Measurements from ENCODE around the gene MFF. TPM values are rescaled to one million over a fixed set of nuclear protein-coding genes. Genes with fewer than 3 reads are reported as not detected.
A peak's percentile ranks its signal among the peaks of the same experiment; 100 is the strongest.
"Not testable (repeated sequence)": the region's sequence is repeated elsewhere in the genome, so short reads cannot be mapped to it uniquely, and the experiment has no call there.

Gene MFF
- polyA plus RNA-seq, 4 donors: 68.8 to 86.6 (median 80.9) TPM

DNA sequence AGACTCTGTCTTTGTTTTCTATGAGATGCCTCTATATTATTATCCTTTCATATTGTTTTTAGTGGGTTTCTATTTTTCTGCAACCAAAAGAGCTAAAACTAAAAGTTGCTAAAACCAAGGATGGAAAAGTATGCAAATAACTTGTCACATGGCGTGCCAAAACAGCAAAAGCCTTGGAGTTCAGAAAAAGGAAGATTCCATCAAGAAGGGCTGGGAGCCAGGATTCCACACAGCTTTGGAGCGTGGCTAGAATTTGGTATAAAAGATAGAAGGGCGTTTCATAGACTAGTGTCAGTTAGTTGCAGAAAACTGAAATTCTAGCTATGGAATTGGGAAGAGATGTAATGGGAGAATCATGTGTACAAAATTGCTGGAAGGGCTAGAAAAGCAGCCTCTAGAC, 58.6 kb downstream of the MFF start:
- no peak for FAIRE-seq
- WGBS, 3 donors: 64 to 79% (median 76%) methylated on average over 3 of the region's 3 CpGs
- Histone ChIP-seq H3K36me3 (ENCODE audit: control insufficient read depth in 3 of 3, insufficient read depth in 2 of 3, low read depth in 1 of 3, low read length in 3 of 3) (no peaks in the 10 kb centered on the region), H3K4me3 (ENCODE audit: low read depth in 1 of 3, low read length in 3 of 3) (peak overlapping the region in 1 of 3 donors; percentile 17), H3K9me3 (ENCODE audit: control insufficient read depth in 2 of 2, insufficient read depth in 1 of 2, low read depth in 1 of 2, low read length in 1 of 2) (no peaks in the 10 kb centered on the region), H3K27me3 (ENCODE audit: control insufficient read depth in 3 of 3, insufficient read depth in 3 of 3, low read length in 3 of 3) (no peaks in the 10 kb centered on the region), H3K27ac (ENCODE audit: low read depth in 1 of 3, low read length in 2 of 3) (peak overlapping the region in 1 of 3 donors; percentile 72), H3K4me1 (ENCODE audit: control insufficient read depth in 3 of 3, insufficient read depth in 2 of 3, low read depth in 1 of 3, low read length in 2 of 3) (peaks cover 3 to 23% (median 5%) of the 10 kb centered on the region in 3 donors)
- no peak for DNase-seq

DNA sequence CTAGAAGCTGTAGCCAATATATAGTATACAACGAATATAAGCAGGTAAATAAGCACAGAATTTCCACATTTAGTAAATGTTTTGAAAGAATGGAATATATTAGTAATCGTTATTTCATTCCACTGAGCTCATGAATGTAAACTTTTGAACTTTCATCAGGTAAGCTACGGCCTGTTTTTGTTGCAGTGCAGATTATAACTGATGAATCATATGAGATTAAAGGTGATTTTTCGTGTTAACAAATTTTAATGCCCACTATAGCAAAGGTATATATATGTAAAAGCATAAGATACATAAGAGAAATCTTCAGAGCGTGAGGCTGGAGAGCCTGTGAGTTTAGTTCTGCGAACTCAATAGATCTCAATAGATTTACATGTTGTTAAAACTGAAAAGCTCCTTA, 61.6 kb downstream of the MFF start:
- H3K4me3 ChIP-seq (ENCODE audit: low read depth in 1 of 3, low read length in 3 of 3): no peak overlapping the region
- H3K9me3 ChIP-seq (ENCODE audit: control insufficient read depth in 2 of 2, insufficient read depth in 1 of 2, low read depth in 1 of 2, low read length in 1 of 2): no peaks in the 10 kb centered on the region
- WGBS, 3 donors: 31 to 57% (median 45%) methylated on average over 6 of the region's 6 CpGs
- H3K36me3 ChIP-seq (ENCODE audit: control insufficient read depth in 3 of 3, insufficient read depth in 2 of 3, low read depth in 1 of 3, low read length in 3 of 3): no peaks in the 10 kb centered on the region
- H3K4me1 ChIP-seq (ENCODE audit: control insufficient read depth in 3 of 3, insufficient read depth in 2 of 3, low read depth in 1 of 3, low read length in 2 of 3): peaks cover 3 to 15% (median 3%) of the 10 kb centered on the region in 3 donors
- no peak overlapping the region for H3K27ac ChIP-seq (ENCODE audit: low read depth in 1 of 3, low read length in 2 of 3)
- peak in 1 of 2 donors; percentile 64 for DNase-seq
- H3K27me3 ChIP-seq (ENCODE audit: control insufficient read depth in 3 of 3, insufficient read depth in 3 of 3, low read length in 3 of 3): no peaks in the 10 kb centered on the region
- FAIRE-seq: peak; percentile 94

- 74 to 78% (median 75%) methylated on average over 4 to 7 of the region's 7 CpGs for WGBS, 3 donors
- peaks cover 3 to 15% (median 3%) of the 10 kb centered on the region in 3 donors for H3K4me1 ChIP-seq (ENCODE audit: control insufficient read depth in 3 of 3, insufficient read depth in 2 of 3, low read depth in 1 of 3, low read length in 2 of 3)
- not testable (repeated sequence) for H3K36me3 ChIP-seq (ENCODE audit: control insufficient read depth in 3 of 3, insufficient read depth in 2 of 3, low read depth in 1 of 3, low read length in 3 of 3); H3K4me3 ChIP-seq (ENCODE audit: low read depth in 1 of 3, low read length in 3 of 3); H3K27me3 ChIP-seq (ENCODE audit: control insufficient read depth in 3 of 3, insufficient read depth in 3 of 3, low read length in 3 of 3); DNase-seq; H3K9me3 ChIP-seq (ENCODE audit: control insufficient read depth in 2 of 2, insufficient read depth in 1 of 2, low read depth in 1 of 2, low read length in 1 of 2); FAIRE-seq; H3K27ac ChIP-seq (ENCODE audit: low read depth in 1 of 3, low read length in 2 of 3)
Measured at GRCh38 chr2:227387583-227387982, 62.5 kb downstream of the MFF start, which contains the start of gene SCYGR1. TSS of gene SCYGR1 (minus strand) at chr2:227387949. CDS start at chr2:227387949, 0 bp downstream.

DNA sequence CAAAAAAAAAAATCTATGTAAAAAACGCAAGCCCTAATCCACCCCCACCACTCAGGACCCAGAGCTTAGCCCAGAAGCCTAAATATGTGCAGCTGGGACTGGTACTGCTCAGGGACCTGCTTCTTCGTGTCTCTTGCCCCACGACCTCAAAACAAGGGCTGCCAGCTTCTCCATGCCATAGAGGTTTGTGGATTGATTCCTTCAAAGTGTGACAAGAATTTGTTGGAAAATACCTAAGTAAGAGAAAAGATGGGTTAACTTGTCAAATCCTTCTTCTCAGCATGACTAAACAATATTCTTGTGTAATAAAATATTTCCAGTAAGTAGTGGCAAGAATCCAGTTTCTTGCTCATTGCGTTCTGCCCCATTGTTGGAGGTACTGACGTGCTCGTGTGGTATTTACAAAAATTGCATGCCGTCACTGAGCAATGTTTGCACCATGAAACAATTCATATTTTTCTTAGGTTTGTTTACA, 63.5 kb downstream of the MFF start:
- H3K9me3 ChIP-seq (ENCODE audit: control insufficient read depth in 2 of 2, insufficient read depth in 1 of 2, low read depth in 1 of 2, low read length in 1 of 2): no peaks in the 10 kb centered on the region
- H3K27ac ChIP-seq (ENCODE audit: low read depth in 1 of 3, low read length in 2 of 3): no peak overlapping the region
- no peak for FAIRE-seq
- DNase-seq: no peak
- H3K4me3 ChIP-seq (ENCODE audit: low read depth in 1 of 3, low read length in 3 of 3): no peak overlapping the region
- H3K4me1 ChIP-seq (ENCODE audit: control insufficient read depth in 3 of 3, insufficient read depth in 2 of 3, low read depth in 1 of 3, low read length in 2 of 3): peaks cover 3 to 15% (median 3%) of the 10 kb centered on the region in 3 donors
- no peaks in the 10 kb centered on the region for H3K27me3 ChIP-seq (ENCODE audit: control insufficient read depth in 3 of 3, insufficient read depth in 3 of 3, low read length in 3 of 3)
- WGBS, 3 donors: 75 to 80% (median 76%) methylated on average over 7 of the region's 7 CpGs
- H3K36me3 ChIP-seq (ENCODE audit: control insufficient read depth in 3 of 3, insufficient read depth in 2 of 3, low read depth in 1 of 3, low read length in 3 of 3): no peaks in the 10 kb centered on the region

DNA sequence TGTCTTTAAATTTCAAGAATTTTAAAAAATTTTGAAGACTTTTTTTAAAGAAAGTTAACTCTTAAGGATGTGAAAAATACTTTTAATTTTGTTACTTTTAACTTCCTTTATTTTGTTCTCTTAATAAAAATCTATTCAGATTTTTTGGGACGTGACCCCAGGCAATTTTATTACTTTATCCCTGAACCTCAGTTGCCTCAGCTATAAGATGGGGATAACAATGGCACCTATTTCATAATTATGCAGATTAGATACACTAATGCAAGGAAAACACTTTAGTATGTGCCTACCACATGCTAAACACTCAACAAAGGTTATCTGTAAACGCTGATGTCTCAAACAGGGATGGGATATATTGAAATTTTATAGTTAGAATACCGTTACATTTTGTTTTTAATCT, 64.2 kb downstream of the MFF start:
- peaks cover 0 to 14% (median 3%) of the 10 kb centered on the region in 3 donors for H3K4me1 ChIP-seq (ENCODE audit: control insufficient read depth in 3 of 3, insufficient read depth in 2 of 3, low read depth in 1 of 3, low read length in 2 of 3)
- FAIRE-seq (peak; percentile 23), DNase-seq (no peak)
- no peaks in the 10 kb centered on the region for H3K27me3 ChIP-seq (ENCODE audit: control insufficient read depth in 3 of 3, insufficient read depth in 3 of 3, low read length in 3 of 3)
- 72 to 90% (median 87%) methylated on average over 3 of the region's 3 CpGs for WGBS, 3 donors
- no peaks in the 10 kb centered on the region for H3K9me3 ChIP-seq (ENCODE audit: control insufficient read depth in 2 of 2, insufficient read depth in 1 of 2, low read depth in 1 of 2, low read length in 1 of 2)
- H3K4me3 ChIP-seq (ENCODE audit: low read depth in 1 of 3, low read length in 3 of 3): no peak overlapping the region
- no peaks in the 10 kb centered on the region for H3K36me3 ChIP-seq (ENCODE audit: control insufficient read depth in 3 of 3, insufficient read depth in 2 of 3, low read depth in 1 of 3, low read length in 3 of 3)
- H3K27ac ChIP-seq (ENCODE audit: low read depth in 1 of 3, low read length in 2 of 3): no peak overlapping the region

- Histone ChIP-seq H3K9me3 (ENCODE audit: control insufficient read depth in 2 of 2, insufficient read depth in 1 of 2, low read depth in 1 of 2, low read length in 1 of 2) (no peaks in the 10 kb centered on the region), H3K36me3 (ENCODE audit: control insufficient read depth in 3 of 3, insufficient read depth in 2 of 3, low read depth in 1 of 3, low read length in 3 of 3) (no peaks in the 10 kb centered on the region), H3K4me3 (ENCODE audit: low read depth in 1 of 3, low read length in 3 of 3) (no peak overlapping the region), H3K27me3 (ENCODE audit: control insufficient read depth in 3 of 3, insufficient read depth in 3 of 3, low read length in 3 of 3) (no peaks in the 10 kb centered on the region), H3K4me1 (ENCODE audit: control insufficient read depth in 3 of 3, insufficient read depth in 2 of 3, low read depth in 1 of 3, low read length in 2 of 3) (peaks cover 0 to 10% (median 3%) of the 10 kb centered on the region in 3 donors), H3K27ac (ENCODE audit: low read depth in 1 of 3, low read length in 2 of 3) (no peak overlapping the region)
- peak; percentile 61 for FAIRE-seq
- no peak for DNase-seq
- WGBS, 3 donors: 91 to 96% (median 94%) methylated on average over 7 of the region's 7 CpGs
Measured at GRCh38 chr2:227389661-227390060, 64.6 kb downstream of the MFF start.

- H3K27me3 ChIP-seq (ENCODE audit: control insufficient read depth in 3 of 3, insufficient read depth in 3 of 3, low read length in 3 of 3): no peaks in the 10 kb centered on the region
- no peak overlapping the region for H3K4me3 ChIP-seq (ENCODE audit: low read depth in 1 of 3, low read length in 3 of 3)
- DNase-seq (no peak), FAIRE-seq (no peak)
- no peaks in the 10 kb centered on the region for H3K9me3 ChIP-seq (ENCODE audit: control insufficient read depth in 2 of 2, insufficient read depth in 1 of 2, low read depth in 1 of 2, low read length in 1 of 2)
- no peak overlapping the region for H3K27ac ChIP-seq (ENCODE audit: low read depth in 1 of 3, low read length in 2 of 3)
- H3K36me3 ChIP-seq (ENCODE audit: control insufficient read depth in 3 of 3, insufficient read depth in 2 of 3, low read depth in 1 of 3, low read length in 3 of 3): no peaks in the 10 kb centered on the region
- whole genome bisulfite sequencing, 3 donors: 85 to 93% (median 90%) methylated on average over 17 of the region's 17 CpGs
- H3K4me1 ChIP-seq (ENCODE audit: control insufficient read depth in 3 of 3, insufficient read depth in 2 of 3, low read depth in 1 of 3, low read length in 2 of 3): peaks cover 0 to 8% (median 3%) of the 10 kb centered on the region in 3 donors
Measured at GRCh38 chr2:227390468-227391256, 65.6 kb downstream of the MFF start.

- Histone ChIP-seq H3K27me3 (ENCODE audit: control insufficient read depth in 3 of 3, insufficient read depth in 3 of 3, low read length in 3 of 3) (no peaks in the 10 kb centered on the region), H3K27ac (ENCODE audit: low read depth in 1 of 3, low read length in 2 of 3) (no peak overlapping the region), H3K36me3 (ENCODE audit: control insufficient read depth in 3 of 3, insufficient read depth in 2 of 3, low read depth in 1 of 3, low read length in 3 of 3) (no peaks in the 10 kb centered on the region), H3K4me3 (ENCODE audit: low read depth in 1 of 3, low read length in 3 of 3) (no peak overlapping the region), H3K9me3 (ENCODE audit: control insufficient read depth in 2 of 2, insufficient read depth in 1 of 2, low read depth in 1 of 2, low read length in 1 of 2) (no peaks in the 10 kb centered on the region), H3K4me1 (ENCODE audit: control insufficient read depth in 3 of 3, insufficient read depth in 2 of 3, low read depth in 1 of 3, low read length in 2 of 3) (peaks cover 4 to 19% (median 5%) of the 10 kb centered on the region in 3 donors)
- DNase-seq (no peak), FAIRE-seq (no peak)
- WGBS, 3 donors: 45 to 91% (median 49%) methylated on average over 2 of the region's 2 CpGs
Measured at GRCh38 chr2:227394401-227394800, 69.3 kb downstream of the MFF start.

Data from small intestine (tissue), 7 donors.